H1 (cell line): ENCODE data around the gene PTMS.

Experiments
- ATF3 ChIP-seq: IDR thresholded peaks from 2 replicates; pipeline ENCODE4 v1.6.1; 2011; ENCODE audit warnings: low read depth, mild to moderate bottlenecking, low read length; ENCODE audit not compliant: insufficient read depth
- BRCA1 ChIP-seq: IDR thresholded peaks from 2 replicates; pipeline ENCODE4 v1.6.1; 2012; ENCODE audit warnings: low read depth, low read length, improper control_type of control experiment
- CTCF ChIP-seq, 3 experiments: IDR thresholded peaks; 1 replicate in 2 of 3; 2 replicates in 1 of 3; pipeline versions ENCODE4 v1.5.1 to v1.6.1; 2011; ENCODE audit warnings: low read length in 3 of 3, mild to moderate bottlenecking in 3 of 3, inconsistent platforms in 2 of 3, low read depth in 1 of 3, moderate library complexity in 1 of 3; ENCODE audit not compliant: insufficient read depth in 1 of 3; ENCODE audit errors: control extremely low read depth in 1 of 3
- EP300 ChIP-seq, 2 experiments: IDR thresholded peaks; 1 replicate in 1 of 2; 2 replicates in 1 of 2; pipeline ENCODE4 v1.6.1; 2011 to 2012; ENCODE audit warnings: low read depth in 2 of 2, low read length in 2 of 2, mild to moderate bottlenecking in 2 of 2, borderline replicate concordance in 1 of 2, inconsistent platforms in 1 of 2, moderate library complexity in 1 of 2
- EZH2 ChIP-seq: fragments of 200-600 bp; sonication (generic); IDR thresholded peaks from 2 replicates; pipeline ENCODE4 v1.7.1; 2012; ENCODE audit warnings: low read depth, mild to moderate bottlenecking, moderate library complexity, low read length, inconsistent platforms; ENCODE audit not compliant: severe bottlenecking
- FOSL1 ChIP-seq: IDR thresholded peaks from 2 replicates; pipeline ENCODE4 v1.6.1; 2011; ENCODE audit warnings: mild to moderate bottlenecking, low read depth, low read length, moderate library complexity; ENCODE audit not compliant: insufficient read depth
- GABPA ChIP-seq: IDR thresholded peaks from 2 replicates; pipeline ENCODE4 v1.6.1; 2011; ENCODE audit warnings: mild to moderate bottlenecking, low read length, moderate library complexity, borderline replicate concordance; ENCODE audit not compliant: insufficient read depth
- PHF8 ChIP-seq: fragments of 200-600 bp; sonication (generic); conservative IDR thresholded peaks from 2 replicates; pipeline ENCODE4 v1.7.1; 2012; ENCODE audit warnings: low read depth, mild to moderate bottlenecking, inconsistent platforms, low read length, moderate library complexity
- POLR2A ChIP-seq, 2 experiments: IDR thresholded peaks; 1 replicate in 1 of 2; 2 replicates in 1 of 2; pipeline ENCODE4 v1.6.1; 2011; ENCODE audit warnings: low read depth in 2 of 2, low read length in 2 of 2, mild to moderate bottlenecking in 2 of 2; ENCODE audit errors: control extremely low read depth in 1 of 2
- POLR2AphosphoS5 ChIP-seq: IDR thresholded peaks from 2 replicates; pipeline ENCODE4 v1.6.1; 2011; ENCODE audit warnings: low read depth, low read length
- SP1 ChIP-seq: IDR thresholded peaks from 2 replicates; pipeline ENCODE4 v1.6.1; 2011; ENCODE audit warnings: low read depth, low read length
- SRF ChIP-seq: IDR thresholded peaks from 2 replicates; pipeline ENCODE4 v1.6.1; 2011; ENCODE audit warnings: mild to moderate bottlenecking, low read depth, low read length, moderate library complexity
- ZNF274 ChIP-seq: IDR thresholded peaks from 2 replicates; pipeline ENCODE4 v1.7.0; 2012; ENCODE audit warnings: low read length, borderline replicate concordance; ENCODE audit errors: extremely low read depth

- TF ChIP-seq BRCA1 (no peak), PHF8 (no peak), CTCF (IDR thresholded peaks at IDR 0.05; ENCODE audit: control extremely low read depth in 1 of 3, insufficient read depth in 1 of 3, low read depth in 1 of 3, low read length in 3 of 3) (no peak), EZH2 (no peak), EP300 (IDR thresholded peaks at IDR 0.05; ENCODE audit: borderline replicate concordance in 1 of 2, low read depth in 2 of 2, low read length in 2 of 2) (no peak), POLR2A (IDR thresholded peaks at IDR 0.05; ENCODE audit: control extremely low read depth in 1 of 2, low read depth in 2 of 2, low read length in 2 of 2) (no peak), SP1 (no peak), SRF (no peak), FOSL1 (no peak), GABPA (no peak), ATF3 (no peak), POLR2AphosphoS5 (no peak), ZNF274 (no peak)
Observed at GRCh38 chr12:6736754-6737153, 29.4 kb upstream of the PTMS start.
